Measurements from ENCODE around the gene ADAMTS2. TPM values are rescaled to one million over a fixed set of nuclear protein-coding genes. Genes with fewer than 3 reads are reported as not detected.

The ADAMTS2 gene
- polyA plus RNA-seq, 3 donors: 0.74 to 2.3 TPM; not detected in 1

- H3K4me3 Mint-ChIP-seq: no peak overlapping the region
- H3K4me1 Mint-ChIP-seq: peaks cover 4% of the 10 kb centered on the region
- WGBS (ENCODE audit: insufficient coverage): no CpG with 5 or more reads among the region's 1 CpG
- peaks cover 10 to 11% of the 10 kb centered on the region in 2 donors for H3K9me3 ChIP-seq (replicated peaks in 1 of 2; ENCODE audit: control insufficient read depth in 1 of 2, insufficient read depth in 1 of 2, low read length in 2 of 2)
- no peak for TF ChIP-seq CTCF (IDR thresholded peaks at IDR 0.05)
- H4K20me1 ChIP-seq (ENCODE audit: insufficient read depth, low read length): no peaks in the 10 kb centered on the region
- no peaks in the 10 kb centered on the region for H3K27me3 ChIP-seq (ENCODE audit: control insufficient read depth in 2 of 2, insufficient read depth in 2 of 2, low read length in 2 of 2)
- no peak overlapping the region for H3K4me2 ChIP-seq (replicated peaks; ENCODE audit: extremely low read depth, low read length, poor library complexity, severe bottlenecking)
- no peak for DNase-seq
- no peaks in the 10 kb centered on the region for H3K4me1 ChIP-seq (ENCODE audit: control insufficient read depth in 1 of 2, insufficient read depth in 2 of 2, low read length in 2 of 2)
- H3K9ac ChIP-seq (ENCODE audit: insufficient read depth, low read length, poor library complexity, severe bottlenecking): no peak overlapping the region
- H2AFZ ChIP-seq (ENCODE audit: insufficient read depth, low read depth, low read length, poor library complexity, severe bottlenecking): no peak overlapping the region
- H3K36me3 Mint-ChIP-seq: no peaks in the 10 kb centered on the region
- peaks cover 2 to 5% (median 4%) of the 10 kb centered on the region in 3 donors for H3K27me3 Mint-ChIP-seq (ENCODE audit: low read depth in 3 of 3)
- no peaks in the 10 kb centered on the region for H3K36me3 ChIP-seq (replicated peaks in 1 of 2; ENCODE audit: control insufficient read depth in 1 of 2, insufficient read depth in 2 of 2, low read length in 2 of 2)
- no peak overlapping the region for H3K27ac Mint-ChIP-seq
- no peaks in the 10 kb centered on the region for H3K79me2 ChIP-seq (ENCODE audit: insufficient read depth, low read length)
- no peak overlapping the region for H3K4me3 ChIP-seq (replicated peaks in 1 of 3; ENCODE audit: low read depth in 2 of 3, low read length in 3 of 3)
- peaks cover 10 to 31% (median 21%) of the 10 kb centered on the region in 7 donors for H3K9me3 Mint-ChIP-seq
- no peak overlapping the region for H3K27ac ChIP-seq (ENCODE audit: low read depth in 1 of 2, low read length in 2 of 2)
- intact Hi-C loops (cut with micrococcal nuclease): no loop called here
Measured at GRCh38 chr5:179304871-179305270, 40.4 kb downstream of the ADAMTS2 start.

DNA sequence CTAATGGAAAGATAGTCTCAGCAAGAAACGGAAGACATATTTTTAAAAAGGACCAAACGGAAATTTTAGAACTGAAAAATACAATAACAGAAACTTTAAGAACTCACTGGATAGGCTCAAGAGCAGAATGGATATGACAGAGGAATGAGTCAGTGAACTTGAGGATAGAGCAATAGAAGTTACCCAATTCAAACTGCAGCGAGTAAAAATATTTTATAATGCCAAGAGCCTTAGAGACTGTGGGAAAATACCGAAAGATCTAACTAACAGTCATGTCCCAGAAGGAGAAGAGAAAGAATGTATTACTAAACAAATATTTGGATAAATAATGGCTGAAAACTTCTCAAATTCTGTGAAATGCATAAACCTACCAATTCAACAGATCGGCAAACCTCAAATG, 40.8 kb downstream of the ADAMTS2 start:
- DNase-seq: no peak
- Histone ChIP-seq H3K9ac (ENCODE audit: insufficient read depth, low read length, poor library complexity, severe bottlenecking) (no peak overlapping the region), H3K4me3 (replicated peaks in 1 of 3; ENCODE audit: low read depth in 2 of 3, low read length in 3 of 3) (no peak overlapping the region), H3K9me3 (replicated peaks in 1 of 2; ENCODE audit: control insufficient read depth in 1 of 2, insufficient read depth in 1 of 2, low read length in 2 of 2) (peaks cover 10 to 11% of the 10 kb centered on the region in 2 donors), H3K79me2 (ENCODE audit: insufficient read depth, low read length) (no peaks in the 10 kb centered on the region), H3K27ac (ENCODE audit: low read depth in 1 of 2, low read length in 2 of 2) (no peak overlapping the region), H4K20me1 (ENCODE audit: insufficient read depth, low read length) (no peaks in the 10 kb centered on the region), H3K4me1 (ENCODE audit: control insufficient read depth in 1 of 2, insufficient read depth in 2 of 2, low read length in 2 of 2) (no peaks in the 10 kb centered on the region), H2AFZ (ENCODE audit: insufficient read depth, low read depth, low read length, poor library complexity, severe bottlenecking) (no peak overlapping the region), H3K4me2 (replicated peaks; ENCODE audit: extremely low read depth, low read length, poor library complexity, severe bottlenecking) (no peak overlapping the region), H3K27me3 (ENCODE audit: control insufficient read depth in 2 of 2, insufficient read depth in 2 of 2, low read length in 2 of 2) (no peaks in the 10 kb centered on the region), H3K36me3 (replicated peaks in 1 of 2; ENCODE audit: control insufficient read depth in 1 of 2, insufficient read depth in 2 of 2, low read length in 2 of 2) (no peaks in the 10 kb centered on the region)
- intact Hi-C loops (cut with micrococcal nuclease): no loop called here
- WGBS (ENCODE audit: insufficient coverage): no CpG with 5 or more reads among the region's 5 CpGs
- Mint-ChIP-seq H3K4me3 (no peak overlapping the region), H3K9me3 (peaks cover 12 to 34% (median 23%) of the 10 kb centered on the region in 7 donors), H3K4me1 (peaks cover 4% of the 10 kb centered on the region), H3K27me3 (ENCODE audit: low read depth in 3 of 3) (peaks cover 2 to 5% (median 4%) of the 10 kb centered on the region in 3 donors), H3K27ac (no peak overlapping the region), H3K36me3 (no peaks in the 10 kb centered on the region)
- TF ChIP-seq CTCF (IDR thresholded peaks at IDR 0.05): no peak
